ENCODE data around the gene BAIAP2L2.
"Not testable (repeated sequence)": the region's sequence is repeated elsewhere in the genome, so short reads cannot be mapped to it uniquely, and the experiment has no call there.

Gene BAIAP2L2

DNA sequence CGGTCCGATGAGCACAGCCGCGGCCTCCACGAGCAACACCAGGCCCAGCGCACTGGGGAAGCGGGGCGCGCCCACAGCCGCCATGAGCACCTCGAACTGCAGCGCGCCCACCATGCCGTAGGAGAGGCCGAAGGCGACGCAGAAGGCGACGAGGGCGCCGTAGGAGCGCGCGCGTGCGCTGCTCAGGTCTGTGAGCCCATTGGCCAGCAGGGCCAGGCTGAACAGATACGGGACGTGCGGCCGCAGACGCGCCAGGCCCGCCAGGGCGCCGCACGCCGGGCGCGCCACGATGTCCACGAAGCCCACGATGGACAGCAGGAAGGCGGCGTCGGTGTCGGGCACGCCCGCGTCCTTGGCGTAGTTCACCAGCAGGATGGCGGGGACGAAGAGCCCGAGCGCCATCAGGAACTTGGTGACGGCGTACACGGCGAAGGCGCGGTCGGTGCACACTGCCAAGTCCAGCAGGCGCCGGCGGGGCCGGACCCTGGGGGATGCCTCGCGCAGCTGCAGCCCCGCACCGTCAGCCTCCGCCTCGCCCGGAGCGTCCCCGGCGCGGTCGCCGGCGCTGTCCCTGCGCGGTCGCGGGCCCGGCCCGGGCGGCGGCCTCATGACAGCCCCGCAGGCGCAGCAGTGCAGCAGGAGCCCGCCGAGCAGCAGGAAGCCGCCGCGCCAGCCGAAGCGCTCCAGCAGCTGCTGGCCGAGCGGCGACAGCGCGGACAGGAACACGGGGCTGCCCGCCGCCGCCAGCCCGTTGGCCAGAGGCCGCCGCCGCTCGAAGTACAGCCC lies 29.4 kb downstream of the BAIAP2L2 start:
- no peak for DNase-seq (ENCODE audit: low spot score)

GRCh38 chr22:38080474-38080849 lies 30.0 kb downstream of the BAIAP2L2 start:
- DNase-seq (ENCODE audit: low spot score) = no peak

GRCh38 chr22:38079804-38080203 lies 30.7 kb downstream of the BAIAP2L2 start:
- DNase-seq (ENCODE audit: low spot score) = no peak

GRCh38 chr22:38079208-38079607 lies 31.3 kb downstream of the BAIAP2L2 start:
- not testable (repeated sequence) for DNase-seq (ENCODE audit: low spot score)

- DNase-seq (ENCODE audit: low spot score) = no peak
Measured at GRCh38 chr22:38078046-38078840, 32.2 kb downstream of the BAIAP2L2 start.

GRCh38 chr22:38077595-38077994 lies 32.9 kb downstream of the BAIAP2L2 start:
- DNase-seq (ENCODE audit: low spot score) = no peak

DNA sequence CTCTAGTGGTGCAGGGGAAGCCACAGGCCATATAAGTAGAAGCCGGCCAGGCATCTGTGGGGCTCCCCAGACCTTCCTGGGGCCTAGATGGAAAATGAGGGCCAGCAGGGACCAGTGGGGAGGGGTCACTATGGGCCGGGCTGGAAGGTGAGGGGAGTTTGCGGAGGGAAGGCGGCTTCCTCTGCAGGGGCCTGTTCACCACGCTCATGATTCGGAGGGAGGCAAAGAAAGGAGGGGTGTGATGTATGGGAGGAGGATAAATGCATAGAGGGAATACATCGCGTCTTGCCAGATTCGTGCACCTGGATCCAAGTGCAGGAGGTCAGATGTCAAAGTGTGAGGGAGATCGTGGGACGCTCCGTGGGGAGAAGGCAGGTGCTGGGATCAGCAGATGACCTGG lies 33.4 kb downstream of the BAIAP2L2 start:
- DNase-seq (ENCODE audit: low spot score) = no peak

DNA sequence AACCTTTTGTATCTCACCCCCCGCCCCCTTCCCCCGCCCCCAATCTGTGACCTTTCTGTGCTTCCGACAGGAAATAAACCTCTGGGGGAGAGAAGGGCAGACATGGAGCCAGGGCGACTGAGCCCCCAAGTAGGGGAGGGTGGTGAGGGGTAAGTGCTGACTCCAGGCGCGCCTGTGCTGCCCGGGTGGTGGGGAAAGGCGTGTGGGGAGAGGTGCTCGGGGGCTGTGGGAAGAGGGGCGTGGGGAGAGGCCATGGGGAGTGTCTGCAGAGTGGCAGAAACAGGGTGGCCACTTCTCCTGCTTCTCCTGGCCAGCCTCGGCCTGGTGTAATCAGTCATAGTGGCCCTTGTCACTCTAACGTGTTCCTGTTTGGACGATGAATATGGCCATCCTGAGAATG lies 34.5 kb downstream of the BAIAP2L2 start:
- DNase-seq (ENCODE audit: low spot score) = no peak

GRCh38 chr22:38075105-38075825 lies 35.2 kb downstream of the BAIAP2L2 start:
- no peak for DNase-seq (ENCODE audit: low spot score)

DNA sequence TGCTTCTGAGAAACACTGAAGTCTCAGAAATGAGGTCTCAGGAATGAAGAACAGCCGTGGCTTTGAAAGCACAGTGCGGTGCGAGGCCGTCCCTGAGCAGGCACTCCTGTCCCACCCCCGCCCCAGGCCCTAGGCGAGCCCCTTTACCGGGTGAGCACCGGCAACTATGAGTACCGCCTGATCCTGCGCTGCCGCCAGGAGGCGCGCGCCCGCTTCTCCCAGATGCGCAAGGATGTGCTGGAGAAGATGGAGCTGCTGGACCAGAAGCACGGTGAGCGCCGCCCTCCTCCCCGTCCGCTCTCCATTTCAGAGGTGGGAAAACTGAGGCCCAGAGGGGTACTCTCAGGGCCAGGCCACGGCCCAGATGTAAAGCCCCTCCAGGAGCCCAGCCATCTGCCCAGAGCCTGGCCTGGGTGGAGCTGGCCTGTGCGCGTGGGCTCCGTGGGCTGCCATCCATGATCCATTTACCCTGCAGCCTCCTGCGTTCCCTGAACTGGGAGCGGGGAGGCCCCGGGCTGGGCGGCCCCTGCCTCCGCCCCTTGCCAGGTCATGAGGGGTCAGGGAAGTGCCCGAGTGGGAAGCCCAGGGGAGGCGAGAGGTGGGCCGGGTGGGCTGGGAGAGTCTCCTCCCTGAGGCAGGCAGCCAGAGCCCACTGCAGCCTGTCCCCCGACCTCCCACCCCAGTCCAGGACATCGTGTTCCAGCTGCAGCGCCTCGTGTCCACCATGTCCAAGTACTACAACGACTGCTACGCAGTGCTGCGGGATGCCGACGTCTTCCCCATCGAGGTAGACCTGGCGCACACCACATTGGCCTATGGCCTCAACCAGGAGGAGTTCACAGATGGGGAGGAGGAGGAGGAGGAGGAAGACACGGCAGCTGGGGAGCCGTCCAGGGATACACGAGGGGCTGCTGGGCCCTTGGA lies 36.0 kb downstream of the BAIAP2L2 start:
- DNase-seq (ENCODE audit: low spot score) = no peak

DNA sequence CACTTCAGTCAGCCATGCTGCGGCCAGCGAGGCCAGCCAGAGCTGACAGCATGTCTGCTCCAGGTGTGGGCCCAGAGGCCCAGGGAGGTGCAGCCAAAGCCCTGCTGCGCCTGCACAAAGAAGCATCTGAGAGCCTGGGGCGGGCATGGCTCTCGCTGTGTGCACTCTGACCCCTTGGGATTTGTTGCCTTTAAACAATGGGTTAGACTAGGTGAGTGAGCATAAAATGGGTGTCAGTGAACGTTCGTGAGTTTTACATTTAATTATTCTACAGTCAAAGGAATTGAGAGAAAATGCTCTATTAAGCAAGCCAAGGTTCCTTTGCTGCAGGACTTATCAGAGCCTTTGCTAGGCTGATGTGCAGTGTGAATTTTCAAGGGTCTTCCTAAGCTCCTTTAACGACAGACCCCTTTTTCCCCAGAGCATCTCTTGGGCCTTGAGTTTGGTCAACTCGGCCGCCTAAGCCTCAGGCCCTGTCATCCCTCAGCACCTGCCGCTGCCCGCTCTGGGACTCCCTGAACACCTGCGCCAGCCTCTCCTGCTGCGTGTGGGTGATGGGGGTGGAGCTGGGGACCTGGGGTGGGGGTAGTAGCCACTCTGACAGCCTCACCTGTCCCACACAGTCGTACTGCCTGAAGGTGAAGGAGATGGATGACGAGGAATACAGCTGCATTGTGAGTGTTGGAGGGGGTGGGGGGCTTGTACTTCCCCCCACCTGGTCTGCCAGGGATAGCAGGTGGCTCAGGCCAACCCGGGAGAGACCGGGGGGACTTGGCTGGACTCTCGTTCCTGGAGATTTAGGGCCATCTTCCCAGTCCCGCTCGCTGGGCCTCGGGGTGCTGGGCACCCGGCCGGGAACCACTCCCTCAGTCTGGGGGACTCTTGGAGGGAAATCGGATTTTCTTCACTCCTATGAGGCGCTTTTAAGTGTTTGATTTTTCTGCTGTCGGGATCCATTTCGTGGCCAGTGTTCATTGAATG lies 37.0 kb downstream of the BAIAP2L2 start:
- DNase-seq (ENCODE audit: low spot score) = no peak

- DNase-seq (ENCODE audit: low spot score) = no peak
Measured at GRCh38 chr22:38072322-38073149, 37.9 kb downstream of the BAIAP2L2 start.

GRCh38 chr22:38071421-38072321 lies 38.8 kb downstream of the BAIAP2L2 start:
- DNase-seq (ENCODE audit: low spot score) = no peak

- no peak for DNase-seq (ENCODE audit: low spot score)
Measured at GRCh38 chr22:38070250-38070921, 40.1 kb downstream of the BAIAP2L2 start.

DNA sequence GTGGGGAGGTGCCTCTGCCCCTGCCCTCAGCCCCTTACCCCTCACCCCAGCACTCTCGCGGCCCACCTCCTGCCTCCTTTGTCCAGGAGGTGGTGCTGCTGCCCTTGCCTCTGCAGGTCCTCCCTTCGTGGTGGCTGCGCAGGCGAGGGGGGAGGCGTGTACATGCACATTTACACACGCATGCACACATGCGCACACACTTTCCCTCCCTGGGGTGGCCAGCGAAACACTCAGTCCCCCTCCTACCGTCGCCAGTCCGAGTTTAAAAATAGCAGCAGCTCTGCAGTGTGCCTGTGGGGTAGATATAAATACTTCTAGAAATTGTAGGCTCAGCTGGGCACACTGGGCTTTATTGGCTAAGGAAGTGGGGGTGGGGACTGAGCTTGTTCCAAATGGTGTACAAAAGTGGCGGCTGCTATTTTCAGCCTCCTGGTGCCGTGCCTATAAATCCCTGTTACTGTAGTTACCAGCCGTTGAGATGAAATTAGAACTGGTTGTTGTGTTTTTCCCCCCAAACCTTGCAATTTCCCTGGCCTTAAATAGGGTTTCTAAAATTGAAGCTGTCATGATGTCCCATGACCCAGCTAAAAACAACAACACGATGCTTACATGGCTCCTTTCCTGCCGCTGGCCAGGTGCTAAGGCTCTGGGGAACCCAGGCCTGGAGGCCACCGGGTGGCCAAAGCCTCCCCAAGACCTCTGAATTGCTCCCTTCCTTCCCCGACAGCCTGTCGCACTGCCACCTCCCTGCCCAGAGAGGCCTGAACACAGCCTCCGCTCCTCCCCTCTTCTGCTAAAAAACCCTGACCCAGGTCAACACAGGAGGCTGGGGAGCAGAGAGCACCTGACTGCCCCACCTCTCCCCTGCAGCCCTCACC lies 40.9 kb downstream of the BAIAP2L2 start:
- peak; percentile 76 for DNase-seq (ENCODE audit: low spot score)

DNA sequence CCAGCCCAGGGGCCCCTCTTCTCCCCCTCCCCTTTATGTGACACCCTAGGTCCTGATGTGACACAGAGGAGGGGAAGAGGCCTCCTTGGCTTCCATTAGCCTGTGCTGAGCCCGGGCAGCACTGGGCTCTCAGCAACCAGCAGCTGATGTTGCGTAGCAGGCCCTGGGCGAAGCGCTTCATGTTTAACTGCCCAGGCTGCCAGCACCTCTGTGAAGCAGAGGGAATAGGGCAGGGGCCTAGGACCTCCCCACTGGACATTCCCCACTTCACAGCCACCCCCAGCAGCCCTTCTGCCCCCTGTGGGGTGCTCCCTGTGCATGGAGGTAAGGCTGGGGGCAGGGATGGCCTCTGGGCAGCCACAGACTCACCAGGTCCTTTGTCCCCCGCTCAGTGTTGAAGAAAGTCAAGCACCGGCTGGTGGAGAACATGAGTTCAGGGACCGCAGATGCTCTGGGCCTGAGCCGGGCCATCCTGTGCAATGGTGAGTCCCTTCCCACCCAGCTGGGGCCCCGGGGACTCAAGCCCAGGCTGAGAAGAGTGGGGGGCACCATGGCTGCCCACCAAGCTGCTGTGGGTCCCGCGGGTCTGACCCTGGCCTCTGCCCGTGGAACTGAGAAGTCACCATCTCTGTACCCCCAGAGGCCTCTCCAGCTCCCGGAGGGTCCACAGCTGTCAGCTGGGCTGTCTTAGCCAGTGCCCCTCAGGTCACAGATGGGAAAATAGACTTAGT lies 41.7 kb downstream of the BAIAP2L2 start:
- no peak for DNase-seq (ENCODE audit: low spot score)
